Endodermal cell (in vitro differentiated cells): ENCODE measurements around the gene IRF3. TPM values are rescaled to one million over a fixed set of nuclear protein-coding genes. Genes with fewer than 3 reads are reported as not detected.

ENCODE experiments used
- DNase-seq: peaks from one replicate; pipeline ENCODE4 v3.0.0-alpha.2; 2017
- H3K27ac ChIP-seq: 2 replicates; pipeline ENCODE4 v1.5.1; 2013; ENCODE audit warnings: mild to moderate bottlenecking, low read depth, low read length, moderate library complexity
- H3K27me3 ChIP-seq: 2 replicates; pipeline ENCODE4 v1.6.1; 2013; ENCODE audit warnings: mild to moderate bottlenecking, low read length, moderate library complexity; ENCODE audit not compliant: insufficient read depth, control insufficient read depth, poor library complexity, severe bottlenecking
- H3K36me3 ChIP-seq: 2 replicates; pipeline ENCODE4 v1.7.0; 2013; ENCODE audit warnings: mild to moderate bottlenecking, low read length, moderate library complexity; ENCODE audit not compliant: control insufficient read depth, insufficient read depth
- H3K4me1 ChIP-seq: one replicate; pipeline ENCODE4 v1.7.0; 2013; ENCODE audit warnings: low read length; ENCODE audit not compliant: control insufficient read depth, insufficient read depth
- H3K4me3 ChIP-seq: 2 replicates; pipeline ENCODE4 v1.5.1; 2013; ENCODE audit warnings: mild to moderate bottlenecking, low read length, moderate library complexity
- H3K9ac ChIP-seq: 2 replicates; pipeline ENCODE4 v1.6.1; 2013; ENCODE audit warnings: mild to moderate bottlenecking, low read length, moderate library complexity; ENCODE audit not compliant: poor library complexity, severe bottlenecking; ENCODE audit errors: extremely low read depth
- H3K9me3 ChIP-seq: 2 replicates; pipeline ENCODE4 v1.6.1; 2013; ENCODE audit warnings: mild to moderate bottlenecking, low read length, moderate library complexity; ENCODE audit not compliant: control insufficient read depth
- H3K27ac Mint-ChIP-seq: 2 replicates; pipeline ENCODE4 v1.8.0; 2020; ENCODE audit warnings: mixed read lengths
- H3K27me3 Mint-ChIP-seq: 2 replicates; pipeline ENCODE4 v1.8.0; 2021; ENCODE audit warnings: mild to moderate bottlenecking, mixed read lengths; ENCODE audit not compliant: insufficient read depth
- H3K36me3 Mint-ChIP-seq: 2 replicates; pipeline ENCODE4 v1.8.0; 2020; ENCODE audit warnings: low read depth, mixed read lengths
- H3K4me1 Mint-ChIP-seq: 2 replicates; pipeline ENCODE4 v1.8.0; 2020; ENCODE audit warnings: mixed read lengths
- H3K4me3 Mint-ChIP-seq: 2 replicates; pipeline ENCODE4 v1.8.0; 2020; ENCODE audit warnings: mild to moderate bottlenecking, moderate library complexity, mixed read lengths
- H3K9me3 Mint-ChIP-seq: 2 replicates; pipeline ENCODE4 v1.8.0; 2020; ENCODE audit warnings: mild to moderate bottlenecking, mixed read lengths
- CTCF ChIP-seq: fragments of 200-600 bp; sonication (generic); conservative IDR thresholded peaks from 2 replicates; pipeline ENCODE4 v1.5.0; 2021; ENCODE audit warnings: antibody characterized with exemption, mild to moderate bottlenecking
- WGBS, 2 experiments: methylation state at CpG; one replicate each; pipeline versions ENCODE4 v1.1.5 to v1.1.7; 2013; ENCODE audit warnings: missing lambda C conversion rate in 2 of 2, mixed read lengths in 1 of 2; ENCODE audit not compliant: insufficient coverage in 1 of 2, insufficient read length in 1 of 2; 5-methylcytosine and 5-hydroxymethylcytosine counted together
- total RNA-seq, 2 donors: library from RNA; stranded (reverse); fragmentation: NEBNext Ultra II Directional in 1 of 2; extraction: Animal tissue kit (Norgen Biotek cat#: 25700) in 1 of 2; gene quantifications; 2 replicates in 1 of 2; 3 replicates in 1 of 2; pipeline ENCODE4 v1.2.1, GENCODE V29; 2021

The IRF3 gene
- total RNA-seq, 2 donors from 2014 or later, result 127 to 128 TPM

- DNase-seq, result no peak
- H3K9me3 Mint-ChIP-seq, result no peaks in the 10 kb centered on the region
- no peak overlapping the region for H3K4me3 ChIP-seq
- H3K36me3 Mint-ChIP-seq, result peaks cover 42% of the 10 kb centered on the region
- H3K27ac ChIP-seq, result peak overlapping the region; percentile 55
- H3K36me3 ChIP-seq, result peaks cover 39% of the 10 kb centered on the region
- H3K27me3 Mint-ChIP-seq, result no peaks in the 10 kb centered on the region
- H3K4me1 Mint-ChIP-seq, result peaks cover 13% of the 10 kb centered on the region
- no peak for TF ChIP-seq CTCF
- H3K9me3 ChIP-seq, result no peaks in the 10 kb centered on the region
- H3K27me3 ChIP-seq, result no peaks in the 10 kb centered on the region
- H3K9ac ChIP-seq, result no peak overlapping the region
- H3K4me1 ChIP-seq, result no peaks in the 10 kb centered on the region
- WGBS, 2 experiments, result 91 to 95% methylated on average over 10 to 26 of the region's 26 CpGs
- no peak overlapping the region for H3K4me3 Mint-ChIP-seq
- H3K27ac Mint-ChIP-seq, result no peak overlapping the region
Observed at GRCh38 chr19:49687566-49688316, 22.1 kb upstream of the IRF3 start.

GRCh38 chr19:49687150-49687549 is 21.5 kb upstream of the IRF3 start:
- Mint-ChIP-seq H3K9me3 (no peaks in the 10 kb centered on the region), H3K4me3 (no peak overlapping the region), H3K36me3 (peaks cover 47% of the 10 kb centered on the region), H3K4me1 (peaks cover 13% of the 10 kb centered on the region), H3K27me3 (no peaks in the 10 kb centered on the region), H3K27ac (no peak overlapping the region)
- peaks cover 45% of the 10 kb centered on the region for H3K36me3 ChIP-seq
- TF ChIP-seq CTCF, result no peak
- no peaks in the 10 kb centered on the region for H3K4me1 ChIP-seq
- H3K9ac ChIP-seq, result no peak overlapping the region
- H3K9me3 ChIP-seq, result no peaks in the 10 kb centered on the region
- H3K4me3 ChIP-seq, result no peak overlapping the region
- H3K27ac ChIP-seq, result no peak overlapping the region
- H3K27me3 ChIP-seq, result no peaks in the 10 kb centered on the region
- no peak for DNase-seq
- WGBS, 2 experiments, result 84 to 91% methylated on average over 4 to 12 of the region's 12 CpGs

- no peak overlapping the region for H3K9ac ChIP-seq
- H3K27me3 ChIP-seq, result no peaks in the 10 kb centered on the region
- no peak overlapping the region for H3K27ac Mint-ChIP-seq
- TF ChIP-seq CTCF, result no peak
- H3K36me3 ChIP-seq, result peaks cover 51% of the 10 kb centered on the region
- H3K4me1 ChIP-seq, result no peaks in the 10 kb centered on the region
- H3K9me3 ChIP-seq, result no peaks in the 10 kb centered on the region
- no peaks in the 10 kb centered on the region for H3K27me3 Mint-ChIP-seq
- peaks cover 13% of the 10 kb centered on the region for H3K4me1 Mint-ChIP-seq
- 95 to 97% methylated on average over 12 to 22 of the region's 27 CpGs for WGBS, 2 experiments
- H3K4me3 Mint-ChIP-seq, result no peak overlapping the region
- H3K4me3 ChIP-seq, result no peak overlapping the region
- DNase-seq, result no peak
- peaks cover 52% of the 10 kb centered on the region for H3K36me3 Mint-ChIP-seq
- H3K27ac ChIP-seq, result no peak overlapping the region
- no peaks in the 10 kb centered on the region for H3K9me3 Mint-ChIP-seq
Observed at GRCh38 chr19:49686503-49687088, 20.9 kb upstream of the IRF3 start.
